HepG2 (cell line): ENCODE measurements around the gene EMILIN1. TPM values are rescaled to one million over a fixed set of nuclear protein-coding genes. Genes with fewer than 3 reads are reported as not detected.

Source experiments
- AKAP8 ChIP-seq: sonication (generic); formaldehyde crosslinking; IDR thresholded peaks from 2 replicates; pipeline ENCODE4 v1.5.1; 2020; ENCODE audit warnings: mild to moderate bottlenecking, missing genetic modification reagents
- DR1 ChIP-seq: sonication (generic); formaldehyde crosslinking; IDR thresholded peaks from 2 replicates; pipeline ENCODE4 v1.8.0; 2021; ENCODE audit warnings: mild to moderate bottlenecking, missing genetic modification reagents, inconsistent platforms
- HIVEP1 ChIP-seq: sonication (generic); formaldehyde crosslinking; IDR thresholded peaks from 2 replicates; pipeline ENCODE4 v1.4.0; 2020; ENCODE audit warnings: mild to moderate bottlenecking, missing genetic modification reagents
- MXI1 ChIP-seq: IDR thresholded peaks from 3 replicates; pipeline ENCODE4 v1.6.1; 2012; ENCODE audit warnings: low read depth, low read length, inconsistent platforms, borderline replicate concordance
- PATZ1 ChIP-seq: sonication (generic); formaldehyde crosslinking; IDR thresholded peaks from 2 replicates; pipeline ENCODE4 v1.4.0; 2020; ENCODE audit warnings: missing genetic modification reagents
- TMF1 ChIP-seq: sonication (generic); formaldehyde crosslinking; IDR thresholded peaks from 2 replicates; pipeline ENCODE4 v1.8.1; 2022; ENCODE audit warnings: low read depth, missing genetic modification reagents
- ZNF12 ChIP-seq: sonication (generic); formaldehyde crosslinking; IDR thresholded peaks from 2 replicates; pipeline ENCODE4 v1.5.0; 2020; ENCODE audit warnings: missing genetic modification reagents
- ZNF329 ChIP-seq: sonication (generic); formaldehyde crosslinking; IDR thresholded peaks from 2 replicates; pipeline ENCODE4 v1.9.0; 2021; ENCODE audit warnings: low read depth, mild to moderate bottlenecking, missing genetic modification reagents
- ZNF598 ChIP-seq: sonication (generic); formaldehyde crosslinking; IDR thresholded peaks from 2 replicates; pipeline ENCODE4 v1.5.1; 2020; ENCODE audit warnings: mild to moderate bottlenecking, missing genetic modification reagents, borderline replicate concordance
- ZNF839 ChIP-seq: sonication (generic); formaldehyde crosslinking; IDR thresholded peaks from 2 replicates; pipeline ENCODE4 v1.4.0; 2020; ENCODE audit warnings: missing genetic modification reagents, mild to moderate bottlenecking, borderline replicate concordance
- polyA plus RNA-seq, 8 experiments: library from polyadenylated mRNA; depleted of rRNA in 3 of 8; stranded (reverse) in 7 of 8; unstranded in 1 of 8; fragments of >200 nt; fragmentation: Illumina TruSeq in 4 of 8; extraction: Trizol in 4 of 8; gene quantifications; 2 replicates each; pipeline versions ENCODE4 v1.2.1 to v1.2.3, GENCODE V29; 2011 to 2016; ENCODE audit warnings: low read depth in 4 of 8, missing spikeins in 1 of 8, mixed read lengths in 1 of 8; ENCODE audit not compliant: insufficient read depth in 1 of 8
- total RNA-seq, 5 experiments: library from RNA; depleted of rRNA; stranded (reverse); fragments of >200 nt; fragmentation: Illumina TruSeq; extraction: Trizol; gene quantifications; 2 replicates each; pipeline ENCODE4 v1.2.3, GENCODE V29; 2016; ENCODE audit warnings: low read depth in 1 of 5
- TF ChIP-seq, protein P1 (sequence below): sonication (generic); formaldehyde crosslinking; IDR thresholded peaks from 2 replicates; pipeline ENCODE4 v1.4.0; 2020; ENCODE audit warnings: missing genetic modification reagents, borderline replicate concordance
- TF ChIP-seq, protein P2 (sequence below): sonication (generic); formaldehyde crosslinking; IDR thresholded peaks from 2 replicates; pipeline ENCODE4 v1.4.0; 2020; ENCODE audit warnings: missing genetic modification reagents, borderline replicate concordance
- TF ChIP-seq, protein P3 (sequence below): IDR thresholded peaks from 2 replicates; pipeline ENCODE4 v1.6.1; 2016; ENCODE audit warnings: missing biosample characterization, missing genetic modification reagents, low read depth
- TF ChIP-seq, protein P4 (sequence below): sonication (generic); formaldehyde crosslinking; conservative IDR thresholded peaks from 2 replicates; pipeline ENCODE4 v1.8.0; 2022; ENCODE audit warnings: mild to moderate bottlenecking, moderate library complexity, missing genetic modification reagents

The EMILIN1 gene
- total and polyA plus RNA-seq, 2 of the 13 experiments (the other 11 are each of a cell fraction or from before 2014, with no cell fraction given), result 8.1 to 9.7 TPM

- TF ChIP-seq, protein P1, sequence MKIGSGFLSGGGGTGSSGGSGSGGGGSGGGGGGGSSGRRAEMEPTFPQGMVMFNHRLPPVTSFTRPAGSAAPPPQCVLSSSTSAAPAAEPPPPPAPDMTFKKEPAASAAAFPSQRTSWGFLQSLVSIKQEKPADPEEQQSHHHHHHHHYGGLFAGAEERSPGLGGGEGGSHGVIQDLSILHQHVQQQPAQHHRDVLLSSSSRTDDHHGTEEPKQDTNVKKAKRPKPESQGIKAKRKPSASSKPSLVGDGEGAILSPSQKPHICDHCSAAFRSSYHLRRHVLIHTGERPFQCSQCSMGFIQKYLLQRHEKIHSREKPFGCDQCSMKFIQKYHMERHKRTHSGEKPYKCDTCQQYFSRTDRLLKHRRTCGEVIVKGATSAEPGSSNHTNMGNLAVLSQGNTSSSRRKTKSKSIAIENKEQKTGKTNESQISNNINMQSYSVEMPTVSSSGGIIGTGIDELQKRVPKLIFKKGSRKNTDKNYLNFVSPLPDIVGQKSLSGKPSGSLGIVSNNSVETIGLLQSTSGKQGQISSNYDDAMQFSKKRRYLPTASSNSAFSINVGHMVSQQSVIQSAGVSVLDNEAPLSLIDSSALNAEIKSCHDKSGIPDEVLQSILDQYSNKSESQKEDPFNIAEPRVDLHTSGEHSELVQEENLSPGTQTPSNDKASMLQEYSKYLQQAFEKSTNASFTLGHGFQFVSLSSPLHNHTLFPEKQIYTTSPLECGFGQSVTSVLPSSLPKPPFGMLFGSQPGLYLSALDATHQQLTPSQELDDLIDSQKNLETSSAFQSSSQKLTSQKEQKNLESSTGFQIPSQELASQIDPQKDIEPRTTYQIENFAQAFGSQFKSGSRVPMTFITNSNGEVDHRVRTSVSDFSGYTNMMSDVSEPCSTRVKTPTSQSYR (CRISPR knock-in tag), result no peak
- peak; percentile 31 for TF ChIP-seq AKAP8 (CRISPR knock-in tag)
- TF ChIP-seq, protein P2, sequence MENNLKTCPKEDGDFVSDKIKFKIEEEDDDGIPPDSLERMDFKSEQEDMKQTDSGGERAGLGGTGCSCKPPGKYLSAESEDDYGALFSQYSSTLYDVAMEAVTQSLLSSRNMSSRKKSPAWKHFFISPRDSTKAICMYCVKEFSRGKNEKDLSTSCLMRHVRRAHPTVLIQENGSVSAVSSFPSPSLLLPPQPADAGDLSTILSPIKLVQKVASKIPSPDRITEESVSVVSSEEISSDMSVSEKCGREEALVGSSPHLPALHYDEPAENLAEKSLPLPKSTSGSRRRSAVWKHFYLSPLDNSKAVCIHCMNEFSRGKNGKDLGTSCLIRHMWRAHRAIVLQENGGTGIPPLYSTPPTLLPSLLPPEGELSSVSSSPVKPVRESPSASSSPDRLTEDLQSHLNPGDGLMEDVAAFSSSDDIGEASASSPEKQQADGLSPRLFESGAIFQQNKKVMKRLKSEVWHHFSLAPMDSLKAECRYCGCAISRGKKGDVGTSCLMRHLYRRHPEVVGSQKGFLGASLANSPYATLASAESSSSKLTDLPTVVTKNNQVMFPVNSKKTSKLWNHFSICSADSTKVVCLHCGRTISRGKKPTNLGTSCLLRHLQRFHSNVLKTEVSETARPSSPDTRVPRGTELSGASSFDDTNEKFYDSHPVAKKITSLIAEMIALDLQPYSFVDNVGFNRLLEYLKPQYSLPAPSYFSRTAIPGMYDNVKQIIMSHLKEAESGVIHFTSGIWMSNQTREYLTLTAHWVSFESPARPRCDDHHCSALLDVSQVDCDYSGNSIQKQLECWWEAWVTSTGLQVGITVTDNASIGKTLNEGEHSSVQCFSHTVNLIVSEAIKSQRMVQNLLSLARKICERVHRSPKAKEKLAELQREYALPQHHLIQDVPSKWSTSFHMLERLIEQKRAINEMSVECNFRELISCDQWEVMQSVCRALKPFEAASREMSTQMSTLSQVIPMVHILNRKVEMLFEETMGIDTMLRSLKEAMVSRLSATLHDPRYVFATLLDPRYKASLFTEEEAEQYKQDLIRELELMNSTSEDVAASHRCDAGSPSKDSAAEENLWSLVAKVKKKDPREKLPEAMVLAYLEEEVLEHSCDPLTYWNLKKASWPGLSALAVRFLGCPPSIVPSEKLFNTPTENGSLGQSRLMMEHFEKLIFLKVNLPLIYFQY (CRISPR knock-in tag), result no peak
- no peak for TF ChIP-seq TMF1 (CRISPR knock-in tag)
- no peak for TF ChIP-seq ZNF12 (CRISPR knock-in tag)
- TF ChIP-seq, protein P3, sequence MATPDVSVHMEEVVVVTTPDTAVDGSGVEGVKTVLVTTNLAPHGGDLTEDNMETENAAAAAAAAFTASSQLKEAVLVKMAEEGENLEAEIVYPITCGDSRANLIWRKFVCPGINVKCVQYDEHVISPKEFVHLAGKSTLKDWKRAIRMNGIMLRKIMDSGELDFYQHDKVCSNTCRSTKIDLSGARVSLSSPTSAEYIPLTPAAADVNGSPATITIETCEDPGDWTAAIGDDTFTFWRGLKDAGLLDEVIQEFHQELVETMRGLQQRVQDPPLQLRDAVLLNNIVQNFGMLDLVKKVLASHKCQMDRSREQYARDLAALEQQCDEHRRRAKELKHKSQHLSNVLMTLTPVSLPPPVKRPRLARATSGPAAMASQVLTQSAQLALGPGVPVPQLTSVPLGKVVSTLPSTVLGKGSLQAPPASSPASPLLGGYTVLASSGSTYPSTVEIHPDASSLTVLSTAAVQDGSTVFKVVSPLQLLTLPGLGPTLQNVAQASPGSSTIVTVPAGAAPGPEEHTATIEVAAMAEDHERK (CRISPR knock-in tag), result no peak
- TF ChIP-seq ZNF329 (CRISPR knock-in tag), result 0 out of 2 replicates have a peak, but pooled peaks have one; percentile 40
- TF ChIP-seq, protein P4, sequence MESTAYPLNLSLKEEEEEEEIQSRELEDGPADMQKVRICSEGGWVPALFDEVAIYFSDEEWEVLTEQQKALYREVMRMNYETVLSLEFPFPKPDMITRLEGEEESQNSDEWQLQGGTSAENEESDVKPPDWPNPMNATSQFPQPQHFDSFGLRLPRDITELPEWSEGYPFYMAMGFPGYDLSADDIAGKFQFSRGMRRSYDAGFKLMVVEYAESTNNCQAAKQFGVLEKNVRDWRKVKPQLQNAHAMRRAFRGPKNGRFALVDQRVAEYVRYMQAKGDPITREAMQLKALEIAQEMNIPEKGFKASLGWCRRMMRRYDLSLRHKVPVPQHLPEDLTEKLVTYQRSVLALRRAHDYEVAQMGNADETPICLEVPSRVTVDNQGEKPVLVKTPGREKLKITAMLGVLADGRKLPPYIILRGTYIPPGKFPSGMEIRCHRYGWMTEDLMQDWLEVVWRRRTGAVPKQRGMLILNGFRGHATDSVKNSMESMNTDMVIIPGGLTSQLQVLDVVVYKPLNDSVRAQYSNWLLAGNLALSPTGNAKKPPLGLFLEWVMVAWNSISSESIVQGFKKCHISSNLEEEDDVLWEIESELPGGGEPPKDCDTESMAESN, result no peak
- no peak for TF ChIP-seq HIVEP1 (CRISPR knock-in tag)
- TF ChIP-seq PATZ1 (CRISPR knock-in tag), result 0 out of 2 replicates have a peak, but pooled peaks have one; percentile 8
- no peak for TF ChIP-seq ZNF598 (CRISPR knock-in tag)
- no peak for TF ChIP-seq ZNF839 (CRISPR knock-in tag)
- TF ChIP-seq MXI1, result no peak
- no peak for TF ChIP-seq DR1
These were observed 50.5 kb downstream of the EMILIN1 start (continued) for GRCh38 chr2:27128668-27129571.
